HepG2 (cell line): Measurements from ENCODE around the gene PLXNC1. TPM values are rescaled to one million over a fixed set of nuclear protein-coding genes. Genes with fewer than 3 reads are reported as not detected.

Source experiments
- ATAC-seq: fragments of 200-7000 bp; cut with Tn5 transposase; 3 replicates; pipeline ENCODE4 v1.9.1; 2020; ENCODE audit warnings: mild to moderate bottlenecking, moderate library complexity
- BruUV-seq: library from RNA; stranded (reverse); fragments of 400-500 nt; replicated peaks from 2 replicates; lab custom pipeline; 2021; lab: Mats Ljungman, UMichigan
- CTCF ChIA-PET: fragments of 300-600 bp; formaldehyde crosslinking; extraction: SDS; loops from one replicate; lab custom pipeline; 2021; ENCODE audit warnings: low total read pairs, inconsistent platforms, low intra/inter-chr PET ratio; lab: Yijun Ruan, JAX
- POLR2A ChIA-PET: fragments of 350-600 bp; sonication (Branson Sonifier 250); formaldehyde crosslinking; loops from one replicate; lab custom pipeline; 2020; ENCODE audit warnings: antibody characterized with exemption, inconsistent platforms; lab: Yijun Ruan, JAX
- DNase-seq: peaks from one replicate; pipeline ENCODE4 v3.0.0-alpha.2; 2015; ENCODE audit warnings: low spot score
- FAIRE-seq: peaks from 3 replicates; lab custom pipeline; 2011; peaks lifted over from hg19 to GRCh38; lab: Jason Lieb, UNC
- H2AFZ ChIP-seq: one replicate; pipeline ENCODE4 v1.6.1; 2011; ENCODE audit warnings: low read length, inconsistent platforms
- H3K27ac ChIP-seq: fragments of 300-600 bp; 3 replicates; pipeline ENCODE4 v1.8.0; 2011; ENCODE audit warnings: mixed run types, mild to moderate bottlenecking, mixed read lengths, low read length, inconsistent platforms; ENCODE audit not compliant: insufficient read depth; ENCODE audit errors: extremely low read length
- H3K27me3 ChIP-seq, 2 experiments: fragments of 200-600 bp in 1 of 2; 2 replicates in 1 of 2; 3 replicates in 1 of 2; pipeline versions ENCODE4 v1.6.0 to v1.8.0; 2011; ENCODE audit warnings: low read length in 2 of 2, mild to moderate bottlenecking in 2 of 2, moderate library complexity in 2 of 2, inconsistent platforms in 1 of 2; ENCODE audit not compliant: insufficient read depth in 2 of 2, control insufficient read depth in 1 of 2
- H3K36me3 ChIP-seq, 2 experiments: fragments of 200-600 bp in 1 of 2; replicated peaks in 1 of 2; 2 replicates in 1 of 2; 3 replicates in 1 of 2; pipeline versions ENCODE4 v1.5.1 to v1.8.0; 2011; ENCODE audit warnings: low read length in 2 of 2, inconsistent platforms in 1 of 2; ENCODE audit not compliant: insufficient read depth in 2 of 2, control insufficient read depth in 1 of 2
- H3K4me1 ChIP-seq: 2 replicates; pipeline ENCODE4 v1.5.1; 2012; ENCODE audit warnings: low read length, inconsistent platforms; ENCODE audit not compliant: insufficient read depth
- H3K4me2 ChIP-seq: 2 replicates; pipeline ENCODE4 v1.6.0; 2011; ENCODE audit warnings: low read depth, low read length, inconsistent platforms
- H3K4me3 ChIP-seq, 3 experiments: fragments of 200-600 bp in 1 of 3; sonication (generic), shearing (Covaris generic) in 1 of 3; replicated peaks in 1 of 3; 2 replicates each; pipeline ENCODE4 v1.5.1; 2011 to 2016; ENCODE audit warnings: low read length in 3 of 3, inconsistent platforms in 2 of 3, low read depth in 2 of 3, mild to moderate bottlenecking in 2 of 3, control low read depth in 1 of 3, mixed read lengths in 1 of 3; ENCODE audit not compliant: insufficient read depth in 1 of 3
- H3K79me2 ChIP-seq: one replicate; pipeline ENCODE4 v1.6.1; 2011; ENCODE audit warnings: low read length, inconsistent platforms; ENCODE audit not compliant: insufficient read depth
- H3K9ac ChIP-seq: 2 replicates; pipeline ENCODE4 v1.6.0; 2011; ENCODE audit warnings: mild to moderate bottlenecking, low read depth, low read length, inconsistent platforms; ENCODE audit not compliant: insufficient read depth
- H3K9me3 ChIP-seq: 2 replicates; pipeline ENCODE4 v1.5.1; 2012; ENCODE audit warnings: mild to moderate bottlenecking, low read length
- H4K20me1 ChIP-seq: 2 replicates; pipeline ENCODE4 v1.6.0; 2011; ENCODE audit warnings: inconsistent platforms, mild to moderate bottlenecking, low read length, moderate library complexity; ENCODE audit not compliant: insufficient read depth
- BCL3 ChIP-seq: sonication (generic); formaldehyde crosslinking; IDR thresholded peaks from 2 replicates; pipeline ENCODE4 v1.5.1; 2020; ENCODE audit warnings: mild to moderate bottlenecking, missing genetic modification reagents, moderate library complexity
- HBP1 ChIP-seq: IDR thresholded peaks from 2 replicates; pipeline ENCODE4 v1.6.1; 2016; ENCODE audit warnings: low read depth, control low read depth
- NFIB ChIP-seq: sonication (generic); formaldehyde crosslinking; IDR thresholded peaks from 2 replicates; pipeline ENCODE4 v1.9.0; 2021; ENCODE audit warnings: missing genetic modification reagents, mild to moderate bottlenecking, borderline replicate concordance
- PHF21A ChIP-seq: sonication (generic); formaldehyde crosslinking; IDR thresholded peaks from 2 replicates; pipeline ENCODE4 v1.5.0; 2020; ENCODE audit warnings: mild to moderate bottlenecking, missing genetic modification reagents
- TOPORS ChIP-seq: sonication (generic); formaldehyde crosslinking; IDR thresholded peaks from 2 replicates; pipeline ENCODE4 v1.8.0; 2023; ENCODE audit warnings: mild to moderate bottlenecking, missing genetic modification reagents
- ZIK1 ChIP-seq: sonication (generic); formaldehyde crosslinking; IDR thresholded peaks from 2 replicates; pipeline ENCODE4 v1.5.0; 2020; ENCODE audit warnings: mild to moderate bottlenecking, low read depth, missing genetic modification reagents, borderline replicate concordance
- ZNF441 ChIP-seq: sonication (generic); formaldehyde crosslinking; IDR thresholded peaks from 2 replicates; pipeline ENCODE4 v1.7.0; 2021; ENCODE audit warnings: missing genetic modification reagents, borderline replicate concordance
- ZNF770 ChIP-seq: sonication (generic); formaldehyde crosslinking; IDR thresholded peaks from 2 replicates; pipeline ENCODE4 v1.5.0; 2020; ENCODE audit warnings: mild to moderate bottlenecking, missing genetic modification reagents
- ZNF790 ChIP-seq: sonication (generic); formaldehyde crosslinking; IDR thresholded peaks from 2 replicates; pipeline ENCODE4 v1.8.0; 2022; ENCODE audit warnings: missing genetic modification reagents, mild to moderate bottlenecking, borderline replicate concordance
- ZNF878 ChIP-seq: sonication (generic); formaldehyde crosslinking; IDR thresholded peaks from 2 replicates; pipeline ENCODE4 v1.8.1; 2023; ENCODE audit warnings: mild to moderate bottlenecking, missing genetic modification reagents, moderate library complexity
- WGBS: methylation state at CpG from one replicate; pipeline ENCODE4 v1.1.6; 2017; ENCODE audit warnings: low lambda C conversion rate; 5-methylcytosine and 5-hydroxymethylcytosine counted together
- in situ Hi-C: cut with HindIII; loops from 2 replicates; pipeline ENCODE4 v1.10.0; 2017; ENCODE audit warnings: low pct_unique_long_range_greater_than_20kb; ENCODE audit not compliant: extremely low pct_ligation_motif_present
- intact Hi-C: fragments of 100-400 bp; cut with micrococcal nuclease; formaldehyde crosslinking; loops from one replicate; pipeline ENCODE4 v1.10.0; 2022; ENCODE audit not compliant: unreplicated experiment
- polyA plus RNA-seq, 8 experiments: library from polyadenylated mRNA; depleted of rRNA in 3 of 8; stranded (reverse) in 7 of 8; unstranded in 1 of 8; fragments of >200 nt; fragmentation: Illumina TruSeq in 4 of 8; extraction: Trizol in 4 of 8; gene quantifications; 2 replicates each; pipeline versions ENCODE4 v1.2.1 to v1.2.3, GENCODE V29; 2011 to 2016; ENCODE audit warnings: low read depth in 4 of 8, missing spikeins in 1 of 8, mixed read lengths in 1 of 8; ENCODE audit not compliant: insufficient read depth in 1 of 8
- total RNA-seq, 5 experiments: library from RNA; depleted of rRNA; stranded (reverse); fragments of >200 nt; fragmentation: Illumina TruSeq; extraction: Trizol; gene quantifications; 2 replicates each; pipeline ENCODE4 v1.2.3, GENCODE V29; 2016; ENCODE audit warnings: low read depth in 1 of 5

The PLXNC1 gene
- total and polyA plus RNA-seq, 2 of the 13 experiments (the other 11 are each of a cell fraction or from before 2014, with no cell fraction given) = 6.6 to 11.2 TPM

- in situ Hi-C loops (no loop called here), intact Hi-C loops (no loop called here)
- ChIA-PET POLR2A (interaction anchor here (4.7 kb wide), 1 partner anchor 20 kb away, joined by 24 read pairs; no protein-coding TSS in a partner anchor), CTCF (no interaction called here)
- Histone ChIP-seq H3K4me1 (peaks cover 62% of the 10 kb centered on the region), H3K9ac (no peak overlapping the region), H3K4me2 (no peak overlapping the region), H3K27ac (no peak overlapping the region), H2AFZ (no peak overlapping the region), H3K36me3 (0 out of 5 replicates have a peak, but pooled peaks cover 0 to 3% of the 10 kb centered on the region in 2 experiments), H3K79me2 (peaks cover 2% of the 10 kb centered on the region), H3K4me3 (no peak overlapping the region), H3K9me3 (no peaks in the 10 kb centered on the region), H4K20me1 (no peaks in the 10 kb centered on the region), H3K27me3 (no peaks in the 10 kb centered on the region)
- ATAC-seq (no peak), FAIRE-seq (no peak), DNase-seq (no peak)
- WGBS = 91% methylated on average over 5 of the region's 5 CpGs
- no peak for TF ChIP-seq ZNF878 (CRISPR knock-in tag)
- no peak for TF ChIP-seq ZIK1 (CRISPR knock-in tag)
- TF ChIP-seq ZNF790 (CRISPR knock-in tag) = no peak
- TF ChIP-seq HBP1 (CRISPR knock-in tag) = no peak
- TF ChIP-seq ZNF770 = no peak
- no peak for TF ChIP-seq PHF21A (CRISPR knock-in tag)
- no peak for TF ChIP-seq NFIB (CRISPR knock-in tag)
- TF ChIP-seq BCL3 (CRISPR knock-in tag) = no peak
- TF ChIP-seq TOPORS (CRISPR knock-in tag) = no peak
- no peak for TF ChIP-seq ZNF441 (CRISPR knock-in tag)
- BruUV-seq = no TSS peak
Observed at GRCh38 chr12:94203796-94204195, 55.4 kb downstream of the PLXNC1 start.
